Body of pancreas (tissue), 4 donors: ENCODE results near the gene EYS. TPM values are rescaled to one million over a fixed set of nuclear protein-coding genes. Genes with fewer than 3 reads are reported as not detected.

Experiments used
- ATAC-seq: fragments of 150-250 bp; one replicate; pipeline ENCODE4 v1.9.1; 2016
- DNase-seq, 4 donors: peaks; one replicate each; pipeline ENCODE4 v3.0.0-alpha.2; 2019
- H3K27ac ChIP-seq, 4 donors: fragments of 200-600 bp; sonication (generic); 1 replicate in 3 of 4; 2 replicates in 1 of 4; pipeline versions ENCODE4 v1.5.1 to v1.6.1; 2016 to 2019; ENCODE audit warnings: mild to moderate bottlenecking in 1 of 4, mixed read lengths in 1 of 4, moderate library complexity in 1 of 4
- H3K27me3 ChIP-seq, 2 donors: fragments of 200-600 bp; sonication (generic); one replicate each; pipeline ENCODE4 v1.6.0; 2016; ENCODE audit warnings: mild to moderate bottlenecking in 1 of 2
- H3K36me3 ChIP-seq, 2 donors: fragments of 200-600 bp; sonication (generic); replicated peaks in 1 of 2; 2 replicates each; pipeline ENCODE4 v1.5.1; 2016; ENCODE audit warnings: low read depth in 2 of 2; ENCODE audit not compliant: insufficient read depth in 1 of 2
- H3K4me1 ChIP-seq: fragments of 200-600 bp; sonication (generic); one replicate; pipeline ENCODE4 v1.6.0; 2016
- H3K4me3 ChIP-seq, 2 donors: fragments of 200-600 bp; sonication (generic); 1 replicate in 1 of 2; 2 replicates in 1 of 2; pipeline ENCODE4 v1.5.1; 2016 to 2019
- H3K9me3 ChIP-seq, 3 donors: fragments of 200-600 bp; sonication (generic); 1 replicate in 2 of 3; 2 replicates in 1 of 3; pipeline ENCODE4 v1.5.1; 2016
- POLR2A ChIP-seq, 3 donors: fragments of 450-650 bp; IDR thresholded peaks; one replicate each; pipeline ENCODE4 v1.6.1; 2016; ENCODE audit warnings: antibody characterized with exemption in 3 of 3, mild to moderate bottlenecking in 2 of 3
- WGBS, 2 donors: methylation state at CpG; one replicate each; pipeline ENCODE4 v1.1.5; 2017; 5-methylcytosine and 5-hydroxymethylcytosine counted together
- intact Hi-C: fragments of 100-400 bp; cut with DNase I; formaldehyde crosslinking; loops from one replicate; pipeline ENCODE4 v1.15.1; 2023
- total RNA-seq, 2 donors: library from RNA; depleted of rRNA; stranded (reverse); fragments of >200 nt; gene quantifications; one replicate each; pipeline ENCODE4 v1.1.0, GENCODE V29; 2016
- TF ChIP-seq, protein P1 (sequence below), 7 experiments: fragments of 450-650 bp in 4 of 7; fragments of 200-600 bp in 3 of 7; sonication (generic) in 3 of 7; IDR thresholded peaks; one replicate each; pipeline ENCODE4 v1.5.1; 2016 to 2019; ENCODE audit warnings: antibody characterized with exemption in 7 of 7

EYS gene
- total RNA-seq, 2 donors from 2014 or later: 0.26 TPM; not detected in 1

DNA sequence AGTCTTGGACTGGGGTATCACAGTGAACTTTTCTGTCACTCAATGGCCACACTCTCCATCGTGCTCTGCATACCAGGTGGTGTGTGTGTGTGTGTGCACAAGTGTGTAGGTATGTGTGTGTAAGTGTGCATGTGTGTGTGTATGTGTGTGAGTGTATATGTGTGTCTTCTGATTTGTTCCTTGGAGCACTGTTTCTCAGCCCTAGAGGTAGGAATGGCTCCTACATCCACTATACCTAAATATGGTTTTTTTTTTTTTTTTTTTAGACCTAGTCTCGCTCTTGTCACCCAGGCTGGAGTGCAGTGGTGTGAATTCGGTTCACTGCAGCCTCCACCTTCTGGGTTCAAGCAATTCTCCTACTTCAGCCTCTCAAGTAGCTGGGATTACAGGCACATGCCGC, 1834.8 kb downstream of the EYS start:
- no peak overlapping the region for H3K4me3 ChIP-seq
- 80 to 84% methylated on average over 4 of the region's 4 CpGs for WGBS, 2 donors
- H3K4me1 ChIP-seq: no peaks in the 10 kb centered on the region
- no peak for ATAC-seq
- H3K27me3 ChIP-seq: no peaks in the 10 kb centered on the region
- TF ChIP-seq, protein P1, sequence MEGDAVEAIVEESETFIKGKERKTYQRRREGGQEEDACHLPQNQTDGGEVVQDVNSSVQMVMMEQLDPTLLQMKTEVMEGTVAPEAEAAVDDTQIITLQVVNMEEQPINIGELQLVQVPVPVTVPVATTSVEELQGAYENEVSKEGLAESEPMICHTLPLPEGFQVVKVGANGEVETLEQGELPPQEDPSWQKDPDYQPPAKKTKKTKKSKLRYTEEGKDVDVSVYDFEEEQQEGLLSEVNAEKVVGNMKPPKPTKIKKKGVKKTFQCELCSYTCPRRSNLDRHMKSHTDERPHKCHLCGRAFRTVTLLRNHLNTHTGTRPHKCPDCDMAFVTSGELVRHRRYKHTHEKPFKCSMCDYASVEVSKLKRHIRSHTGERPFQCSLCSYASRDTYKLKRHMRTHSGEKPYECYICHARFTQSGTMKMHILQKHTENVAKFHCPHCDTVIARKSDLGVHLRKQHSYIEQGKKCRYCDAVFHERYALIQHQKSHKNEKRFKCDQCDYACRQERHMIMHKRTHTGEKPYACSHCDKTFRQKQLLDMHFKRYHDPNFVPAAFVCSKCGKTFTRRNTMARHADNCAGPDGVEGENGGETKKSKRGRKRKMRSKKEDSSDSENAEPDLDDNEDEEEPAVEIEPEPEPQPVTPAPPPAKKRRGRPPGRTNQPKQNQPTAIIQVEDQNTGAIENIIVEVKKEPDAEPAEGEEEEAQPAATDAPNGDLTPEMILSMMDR (IDR thresholded peaks at IDR 0.05): no peak
- H3K27ac ChIP-seq: no peak overlapping the region
- intact Hi-C loops: no loop called here
- no peaks in the 10 kb centered on the region for H3K9me3 ChIP-seq
- no peaks in the 10 kb centered on the region for H3K36me3 ChIP-seq
- DNase-seq: no peak

DNA sequence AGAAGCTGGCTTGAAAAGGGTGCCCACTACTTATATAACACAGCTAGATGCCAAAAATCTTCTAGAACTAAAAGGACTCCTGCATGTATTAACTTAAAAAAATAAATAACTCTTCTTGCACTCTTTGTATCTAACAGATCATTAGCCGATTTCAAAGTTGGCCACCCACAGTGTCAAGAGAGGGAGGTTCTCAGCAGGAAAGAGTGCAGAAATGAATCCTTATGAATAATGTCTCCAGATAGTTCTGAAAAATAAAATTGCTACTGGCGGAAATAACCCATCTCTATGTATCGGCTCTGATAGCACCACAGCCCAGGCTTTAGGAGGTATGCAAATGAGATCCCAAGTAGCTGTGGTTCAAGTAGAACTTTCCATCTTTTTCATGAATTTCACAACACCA, 1838.7 kb downstream of the EYS start:
- no peaks in the 10 kb centered on the region for H3K4me1 ChIP-seq
- DNase-seq (no peak), ATAC-seq (no peak)
- H3K9me3 ChIP-seq: no peaks in the 10 kb centered on the region
- no peak overlapping the region for H3K4me3 ChIP-seq
- TF ChIP-seq, protein P1 (IDR thresholded peaks at IDR 0.05): no peak
- no peak for TF ChIP-seq POLR2A (IDR thresholded peaks at IDR 0.05)
- intact Hi-C loops: no loop called here
- H3K27me3 ChIP-seq: no peaks in the 10 kb centered on the region
- H3K36me3 ChIP-seq: no peaks in the 10 kb centered on the region
- 74 to 79% methylated on average over 3 of the region's 3 CpGs for WGBS, 2 donors
- H3K27ac ChIP-seq: no peak overlapping the region

DNA sequence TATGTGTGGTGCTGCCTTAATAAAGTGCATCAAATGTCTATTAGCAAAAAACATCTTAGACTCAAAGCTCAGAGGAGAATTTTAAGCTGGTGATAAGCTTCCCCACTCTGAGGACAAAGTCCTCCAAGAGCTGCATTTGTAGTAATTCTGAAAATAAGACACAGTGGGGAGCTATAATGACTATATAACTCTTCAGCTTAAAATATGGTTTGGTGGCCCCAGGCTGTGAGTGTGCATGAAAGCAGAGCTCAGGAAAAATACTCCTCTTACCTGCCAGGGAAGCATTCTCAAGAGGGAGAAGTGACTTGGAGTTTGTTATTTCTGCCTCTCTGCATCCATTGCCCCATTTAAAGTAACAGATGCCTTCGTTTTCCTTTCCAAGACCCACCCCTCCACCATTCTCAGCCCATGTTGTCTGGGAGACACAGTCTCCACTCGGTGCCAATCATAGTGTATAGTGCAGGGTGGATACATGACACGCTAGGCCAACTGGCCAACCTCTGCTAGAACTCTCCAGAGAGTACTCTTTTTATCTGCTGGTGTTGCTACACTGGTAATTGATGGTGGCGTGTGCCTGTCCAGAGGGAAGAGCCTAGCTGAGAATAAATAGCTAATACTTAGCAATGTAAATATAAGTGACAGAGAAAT, 1842.2 kb downstream of the EYS start:
- Histone ChIP-seq H3K27me3 (no peaks in the 10 kb centered on the region), H3K4me3 (no peak overlapping the region), H3K27ac (no peak overlapping the region), H3K4me1 (no peaks in the 10 kb centered on the region), H3K9me3 (no peaks in the 10 kb centered on the region), H3K36me3 (no peaks in the 10 kb centered on the region)
- ATAC-seq (no peak), DNase-seq (no peak)
- TF ChIP-seq, protein P1 (IDR thresholded peaks at IDR 0.05): no peak
- TF ChIP-seq POLR2A (IDR thresholded peaks at IDR 0.05): no peak
- intact Hi-C loops: no loop called here
- WGBS, 2 donors: 74 to 75% methylated on average over 4 of the region's 4 CpGs

DNA sequence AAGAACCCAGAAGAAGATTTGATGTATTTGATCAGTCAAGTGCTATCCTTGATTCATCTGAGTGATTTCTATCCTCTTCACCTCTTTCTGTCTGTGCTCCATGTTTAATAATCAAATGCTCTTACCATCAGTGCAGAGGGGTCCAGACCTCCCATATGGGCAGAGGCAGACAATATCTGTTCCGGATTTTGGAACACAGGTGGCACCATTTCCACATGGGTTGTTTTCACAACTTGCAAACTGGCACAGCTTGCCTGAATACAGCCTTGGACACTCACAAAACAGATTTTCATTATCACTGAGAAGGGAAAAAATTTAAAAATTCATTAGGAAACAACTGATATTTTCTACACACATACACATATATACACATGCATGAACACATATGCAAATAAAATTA, 1843.0 kb downstream of the EYS start:
- Histone ChIP-seq H3K27ac (no peak overlapping the region), H3K27me3 (no peaks in the 10 kb centered on the region), H3K9me3 (no peaks in the 10 kb centered on the region), H3K4me1 (peaks cover 6% of the 10 kb centered on the region), H3K36me3 (no peaks in the 10 kb centered on the region), H3K4me3 (no peak overlapping the region)
- DNase-seq: no peak
- intact Hi-C loops: no loop called here
- no peak for TF ChIP-seq POLR2A (IDR thresholded peaks at IDR 0.05)
- TF ChIP-seq, protein P1 (IDR thresholded peaks at IDR 0.05): no peak
- WGBS, 2 donors: 35 to 71% methylated on average over 1 of the region's 1 CpG
- no peak for ATAC-seq

DNA sequence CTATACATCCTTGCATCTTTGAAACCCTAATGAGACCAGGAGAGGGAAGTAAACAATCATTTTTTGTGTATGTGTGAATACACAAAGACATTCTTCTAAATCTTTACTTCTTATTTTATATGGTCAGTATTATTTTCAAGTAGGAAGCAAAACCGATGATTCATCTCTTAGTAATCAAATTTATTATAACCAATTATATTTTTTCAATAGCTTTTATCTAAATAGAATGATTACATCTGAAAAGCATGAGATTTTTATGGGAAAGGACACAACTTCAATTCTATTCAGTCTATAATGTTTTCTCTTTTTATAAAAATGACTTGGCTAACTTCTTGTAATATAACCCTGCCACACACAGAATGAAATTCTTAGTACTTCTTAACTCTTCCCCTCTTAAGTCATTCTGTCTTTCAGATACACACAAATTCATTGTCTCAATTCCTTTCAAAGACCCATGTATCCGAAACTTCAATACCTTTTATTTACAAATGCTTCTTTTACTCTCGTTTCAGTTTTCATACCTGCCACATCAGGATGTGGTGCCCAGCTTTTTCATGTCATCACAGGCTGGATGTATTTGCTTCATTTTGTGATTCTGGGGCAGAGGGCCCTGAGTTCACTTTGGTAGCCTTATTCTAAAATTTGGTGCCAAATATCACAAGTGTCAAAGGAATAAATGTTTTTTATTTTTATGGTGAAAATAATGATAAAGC, 1844.4 kb downstream of the EYS start:
- Histone ChIP-seq H3K27me3 (no peaks in the 10 kb centered on the region), H3K9me3 (no peaks in the 10 kb centered on the region), H3K36me3 (no peaks in the 10 kb centered on the region), H3K27ac (no peak overlapping the region), H3K4me3 (no peak overlapping the region), H3K4me1 (peaks cover 6% of the 10 kb centered on the region)
- WGBS, 2 donors: 58 to 61% methylated on average over 3 of the region's 3 CpGs
- intact Hi-C loops: no loop called here
- no peak for ATAC-seq
- DNase-seq: no peak
- TF ChIP-seq, protein P1 (IDR thresholded peaks at IDR 0.05): no peak
